Neural crest cell (in vitro differentiated cells): ENCODE measurements around the gene ANKRD36B. TPM values are rescaled to one million over a fixed set of nuclear protein-coding genes. Genes with fewer than 3 reads are reported as not detected.
"Not testable (repeated sequence)": the region's sequence is repeated elsewhere in the genome, so short reads cannot be mapped to it uniquely, and the experiment has no call there.

ENCODE experiments used
- DNase-seq: peaks from one replicate; pipeline ENCODE4 v3.0.0; 2021; ENCODE audit warnings: low read depth, mixed read lengths, low spot score
- H3K27ac Mint-ChIP-seq: one replicate; pipeline ENCODE4 v1.8.0; 2021; ENCODE audit warnings: mild to moderate bottlenecking, mixed read lengths; ENCODE audit not compliant: unreplicated experiment
- H3K27me3 Mint-ChIP-seq: 2 replicates; pipeline ENCODE4 v1.8.0; 2021; ENCODE audit warnings: low read depth, mild to moderate bottlenecking, mixed read lengths
- H3K36me3 Mint-ChIP-seq: 2 replicates; pipeline ENCODE4 v1.8.0; 2021; ENCODE audit warnings: low read depth, mild to moderate bottlenecking, mixed read lengths
- H3K4me1 Mint-ChIP-seq: 2 replicates; pipeline ENCODE4 v1.8.0; 2021; ENCODE audit warnings: mixed read lengths
- H3K4me3 Mint-ChIP-seq: one replicate; pipeline ENCODE4 v1.8.0; 2021; ENCODE audit warnings: mild to moderate bottlenecking, mixed read lengths
- H3K9me3 Mint-ChIP-seq: 2 replicates; pipeline ENCODE4 v1.8.0; 2021; ENCODE audit warnings: mixed read lengths
- CTCF ChIP-seq: fragments of 200-600 bp; sonication (generic); conservative IDR thresholded peaks from 2 replicates; pipeline ENCODE4 v1.5.0; 2021; ENCODE audit warnings: antibody characterized with exemption, mild to moderate bottlenecking
- long read RNA-seq: library from polyadenylated mRNA; unstranded; transcript quantifications from one replicate; pipeline ENCODE4 v2.0.0, GENCODE V29; 2020
- total RNA-seq: library from RNA; stranded (reverse); gene quantifications from 2 replicates; pipeline ENCODE4 v1.2.1, GENCODE V29; 2021

The ANKRD36B gene
- 33.5 and 34.2 TPM in 2 replicates for total RNA-seq
- long read RNA-seq, transcript ANKRD36B-203 (15 exons, 1,169 nt): major isoform, 5 of 23 reads
- long read RNA-seq, partial matches to known transcripts: 9 of 23 reads
- long read RNA-seq, other reads (novel, unspliced or antisense): 8 of 23 reads

- not testable (repeated sequence) for H3K36me3 Mint-ChIP-seq
These were observed at the start of gene ANKRD36B for GRCh38 chr2:97589598-97590510. Gene ANKRD36B (minus strand): TSS chr2:97589877. CDS start chr2:97589685, 192 bp downstream.

GRCh38 chr2:97626049-97626430, 36.4 kb upstream of the ANKRD36B start:
- H3K36me3 Mint-ChIP-seq, H3K27ac Mint-ChIP-seq, H3K4me1 Mint-ChIP-seq, H3K27me3 Mint-ChIP-seq, H3K4me3 Mint-ChIP-seq, H3K9me3 Mint-ChIP-seq, DNase-seq: not testable (repeated sequence)

More at GRCh38 chr2:97589598-97590510, at the start of gene ANKRD36B:
- Mint-ChIP-seq H3K4me3 (peak within 1 kb of the TSS; percentile 97), H3K27ac (peak within 1 kb of the TSS; percentile 97), H3K27me3 (peaks cover 12% of the 10 kb centered on the region)
- not testable (repeated sequence) for H3K9me3 Mint-ChIP-seq, H3K4me1 Mint-ChIP-seq
- DNase-seq: peak; percentile 65

GRCh38 chr2:97625354-97626048, 35.8 kb upstream of the ANKRD36B start:
- H3K4me3 Mint-ChIP-seq, H3K36me3 Mint-ChIP-seq, H3K9me3 Mint-ChIP-seq, H3K27me3 Mint-ChIP-seq, DNase-seq, H3K4me1 Mint-ChIP-seq, H3K27ac Mint-ChIP-seq: not testable (repeated sequence)

- not testable (repeated sequence) for H3K36me3 Mint-ChIP-seq, DNase-seq, H3K4me3 Mint-ChIP-seq, H3K9me3 Mint-ChIP-seq, H3K27ac Mint-ChIP-seq, H3K27me3 Mint-ChIP-seq
- peaks cover 11% of the 10 kb centered on the region for H3K4me1 Mint-ChIP-seq
These were observed 33.3 kb upstream of the ANKRD36B start for GRCh38 chr2:97622976-97623375.

- H3K36me3 Mint-ChIP-seq: not testable (repeated sequence)
- peaks cover 11% of the 10 kb centered on the region for H3K4me1 Mint-ChIP-seq
These were observed 30.8 kb upstream of the ANKRD36B start for GRCh38 chr2:97620492-97620891.

GRCh38 chr2:97618939-97619827, 29.5 kb upstream of the ANKRD36B start:
- H3K27ac Mint-ChIP-seq, H3K27me3 Mint-ChIP-seq, DNase-seq, H3K4me3 Mint-ChIP-seq, H3K9me3 Mint-ChIP-seq, H3K36me3 Mint-ChIP-seq: not testable (repeated sequence)
- H3K4me1 Mint-ChIP-seq: peaks cover 11% of the 10 kb centered on the region

More at GRCh38 chr2:97620492-97620891, 30.8 kb upstream of the ANKRD36B start:
- H3K9me3 Mint-ChIP-seq, H3K4me3 Mint-ChIP-seq, H3K27me3 Mint-ChIP-seq, H3K27ac Mint-ChIP-seq, DNase-seq: not testable (repeated sequence)

- TF ChIP-seq CTCF: no peak
- no peak overlapping the region for H3K4me3 Mint-ChIP-seq
- peaks cover 4% of the 10 kb centered on the region for H3K9me3 Mint-ChIP-seq
- no peaks in the 10 kb centered on the region for H3K36me3 Mint-ChIP-seq
- no peak overlapping the region for H3K27ac Mint-ChIP-seq
- peaks cover 11% of the 10 kb centered on the region for H3K4me1 Mint-ChIP-seq
- H3K27me3 Mint-ChIP-seq: no peaks in the 10 kb centered on the region
- no peak for DNase-seq
These were observed 28.2 kb upstream of the ANKRD36B start for GRCh38 chr2:97617911-97618310.

GRCh38 chr2:97615746-97616145, 26.1 kb upstream of the ANKRD36B start:
- H3K4me3 Mint-ChIP-seq, H3K27me3 Mint-ChIP-seq, DNase-seq, H3K27ac Mint-ChIP-seq, H3K36me3 Mint-ChIP-seq, H3K9me3 Mint-ChIP-seq: not testable (repeated sequence)
- H3K4me1 Mint-ChIP-seq: peaks cover 10% of the 10 kb centered on the region

GRCh38 chr2:97611895-97612294, 22.2 kb upstream of the ANKRD36B start:
- DNase-seq, H3K9me3 Mint-ChIP-seq, H3K27ac Mint-ChIP-seq, H3K4me3 Mint-ChIP-seq, H3K27me3 Mint-ChIP-seq, H3K4me1 Mint-ChIP-seq, H3K36me3 Mint-ChIP-seq: not testable (repeated sequence)

- DNase-seq, H3K27ac Mint-ChIP-seq, H3K9me3 Mint-ChIP-seq, H3K4me1 Mint-ChIP-seq, H3K36me3 Mint-ChIP-seq, H3K27me3 Mint-ChIP-seq, H3K4me3 Mint-ChIP-seq: not testable (repeated sequence)
These were observed 19.1 kb upstream of the ANKRD36B start for GRCh38 chr2:97608745-97609144.

- not testable (repeated sequence) for H3K27ac Mint-ChIP-seq, H3K36me3 Mint-ChIP-seq, H3K4me3 Mint-ChIP-seq, DNase-seq, H3K9me3 Mint-ChIP-seq, H3K27me3 Mint-ChIP-seq, H3K4me1 Mint-ChIP-seq
These were observed 16.1 kb upstream of the ANKRD36B start for GRCh38 chr2:97605524-97606339.
